Natural killer cell (primary cell): Measurements from ENCODE around the gene SRPK2. TPM values are rescaled to one million over a fixed set of nuclear protein-coding genes. Genes with fewer than 3 reads are reported as not detected.
"Not testable (repeated sequence)": the region's sequence is repeated elsewhere in the genome, so short reads cannot be mapped to it uniquely, and the experiment has no call there.

Experiments used
- ATAC-seq, 3 donors: fragments of 150-1000 bp in 2 of 3; fragments of 200-7000 bp in 1 of 3; cut with Tn5 transposase; 1 replicate in 1 of 3; 2 replicates in 2 of 3; pipeline ENCODE4 v1.10.0; 2021; ENCODE audit warnings: mild to moderate bottlenecking in 2 of 3, moderate library complexity in 2 of 3
- DNase-seq, 2 donors: peaks; one replicate each; pipeline versions ENCODE4 v3.0.0 to v3.0.0-alpha.2; 2013 to 2021; ENCODE audit warnings: mixed read lengths in 1 of 2
- H3K27ac ChIP-seq: one replicate; pipeline ENCODE4 v1.5.1; 2013; ENCODE audit warnings: mild to moderate bottlenecking, low read length
- H3K27me3 ChIP-seq: one replicate; pipeline ENCODE4 v1.6.1; 2013; ENCODE audit warnings: low read length; ENCODE audit not compliant: control insufficient read depth, insufficient read depth
- H3K36me3 ChIP-seq: one replicate; pipeline ENCODE4 v1.6.1; 2013; ENCODE audit warnings: low read length; ENCODE audit not compliant: control insufficient read depth, insufficient read depth
- H3K4me1 ChIP-seq: one replicate; pipeline ENCODE4 v1.6.1; 2013; ENCODE audit warnings: low read length; ENCODE audit not compliant: control insufficient read depth, insufficient read depth
- H3K4me3 ChIP-seq: one replicate; pipeline ENCODE4 v1.5.1; 2013; ENCODE audit warnings: low read length
- H3K9me3 ChIP-seq: one replicate; pipeline ENCODE4 v1.6.1; 2013; ENCODE audit warnings: low read length; ENCODE audit not compliant: control insufficient read depth, insufficient read depth
- H3K27ac Mint-ChIP-seq, 2 donors: one replicate each; pipeline ENCODE4 v1.8.0; 2022; ENCODE audit warnings: mild to moderate bottlenecking in 2 of 2, mixed read lengths in 2 of 2, moderate library complexity in 1 of 2
- H3K27me3 Mint-ChIP-seq, 2 donors: one replicate each; pipeline ENCODE4 v1.8.0; 2022; ENCODE audit warnings: low read depth in 2 of 2, mixed read lengths in 2 of 2
- H3K36me3 Mint-ChIP-seq: one replicate; pipeline ENCODE4 v1.8.0; 2022; ENCODE audit warnings: mixed read lengths
- H3K4me1 Mint-ChIP-seq, 2 donors: one replicate each; pipeline ENCODE4 v1.8.0; 2022; ENCODE audit warnings: mixed read lengths in 2 of 2
- H3K4me3 Mint-ChIP-seq: one replicate; pipeline ENCODE4 v1.8.0; 2022; ENCODE audit warnings: mild to moderate bottlenecking, moderate library complexity, mixed read lengths
- H3K9me3 Mint-ChIP-seq, 2 donors: one replicate each; pipeline ENCODE4 v1.8.0; 2022; ENCODE audit warnings: mixed read lengths in 2 of 2
- CTCF ChIP-seq: fragments of 200-600 bp; IDR thresholded peaks from one replicate; pipeline ENCODE4 v1.8.0; 2022; ENCODE audit warnings: antibody characterized with exemption
- WGBS: methylation state at CpG from one replicate; pipeline ENCODE4 v1.1.7; 2013; ENCODE audit warnings: missing lambda C conversion rate; ENCODE audit not compliant: insufficient coverage; 5-methylcytosine and 5-hydroxymethylcytosine counted together
- intact Hi-C: fragments of 100-400 bp; cut with micrococcal nuclease; formaldehyde crosslinking; loops from one replicate; pipeline ENCODE4 v1.14.2; 2022
- total RNA-seq, 4 donors: library from RNA; stranded (reverse); fragments of 120-200 nt in 1 of 4; gene quantifications; one replicate each; pipeline versions ENCODE4 v1.2.3 to v1.2.4, GENCODE V29; 2013 to 2022

SRPK2 gene
- total RNA-seq, 3 donors from 2014 or later (not counting 1 experiment from before 2014, with no cell fraction given) = 103 to 121 (median 108) TPM

- H3K4me3 Mint-ChIP-seq = no peak overlapping the region
- ATAC-seq = no peak
Observed at GRCh38 chr7:105365541-105366534, 22.9 kb downstream of the SRPK2 start.

GRCh38 chr7:105364684-105365083 lies 24.0 kb downstream of the SRPK2 start:
- Histone ChIP-seq H3K4me1 (peaks cover 2% of the 10 kb centered on the region), H3K9me3 (no peaks in the 10 kb centered on the region), H3K4me3 (no peak overlapping the region), H3K27me3 (no peaks in the 10 kb centered on the region), H3K27ac (no peak overlapping the region), H3K36me3 (no peaks in the 10 kb centered on the region)
- 95% methylated on average over 3 of the region's 3 CpGs for WGBS
- intact Hi-C loops = no loop called here
- H3K27me3 Mint-ChIP-seq = no peaks in the 10 kb centered on the region
- H3K36me3 Mint-ChIP-seq = no peaks in the 10 kb centered on the region
- no peak for TF ChIP-seq CTCF
- H3K27ac Mint-ChIP-seq = no peak overlapping the region
- peaks cover 46 to 70% of the 10 kb centered on the region in 2 donors for H3K4me1 Mint-ChIP-seq
- H3K9me3 Mint-ChIP-seq = no peaks in the 10 kb centered on the region
- ATAC-seq = no peak
- no peak for DNase-seq
- no peak overlapping the region for H3K4me3 Mint-ChIP-seq

More at GRCh38 chr7:105365541-105366534, 22.9 kb downstream of the SRPK2 start:
- Mint-ChIP-seq H3K27me3 (no peaks in the 10 kb centered on the region), H3K4me1 (peaks cover 40 to 64% of the 10 kb centered on the region in 2 donors), H3K9me3 (no peaks in the 10 kb centered on the region), H3K27ac (peak overlapping the region; percentile 17 to 65), H3K36me3 (no peaks in the 10 kb centered on the region)
- no peak for DNase-seq
- Histone ChIP-seq H3K4me3 (no peak overlapping the region), H3K4me1 (peaks cover 2% of the 10 kb centered on the region), H3K27me3 (no peaks in the 10 kb centered on the region), H3K36me3 (no peaks in the 10 kb centered on the region), H3K27ac (no peak overlapping the region), H3K9me3 (no peaks in the 10 kb centered on the region)
- no peak for TF ChIP-seq CTCF
- intact Hi-C loops = no loop called here
- 96% methylated on average over 24 of the region's 25 CpGs for WGBS

- H3K27ac ChIP-seq, DNase-seq, H3K9me3 ChIP-seq, intact Hi-C loops, H3K27me3 Mint-ChIP-seq, H3K36me3 Mint-ChIP-seq, H3K36me3 ChIP-seq, H3K4me3 ChIP-seq, H3K4me1 ChIP-seq, ATAC-seq, H3K4me3 Mint-ChIP-seq, H3K27me3 ChIP-seq, H3K9me3 Mint-ChIP-seq: not testable (repeated sequence)
- WGBS = 89% methylated on average over 5 of the region's 6 CpGs
- peaks cover 52 to 75% of the 10 kb centered on the region in 2 donors for H3K4me1 Mint-ChIP-seq
- H3K27ac Mint-ChIP-seq = peak overlapping the region; percentile 45 to 56
Observed at GRCh38 chr7:105363657-105364056, 25.1 kb downstream of the SRPK2 start.

GRCh38 chr7:105362685-105363084 lies 26.0 kb downstream of the SRPK2 start:
- H3K4me1 ChIP-seq, H3K4me3 ChIP-seq, H3K4me3 Mint-ChIP-seq, H3K36me3 ChIP-seq, ATAC-seq, H3K36me3 Mint-ChIP-seq, H3K9me3 ChIP-seq, H3K9me3 Mint-ChIP-seq, H3K27me3 Mint-ChIP-seq, DNase-seq, intact Hi-C loops, H3K27ac ChIP-seq, H3K27me3 ChIP-seq: not testable (repeated sequence)
- 100% methylated on average over 1 of the region's 5 CpGs for WGBS
- peaks cover 57 to 74% of the 10 kb centered on the region in 2 donors for H3K4me1 Mint-ChIP-seq
- H3K27ac Mint-ChIP-seq = peak overlapping the region in 1 of 2 donors; percentile 71

- ATAC-seq, H3K36me3 Mint-ChIP-seq, H3K4me1 ChIP-seq, H3K36me3 ChIP-seq, H3K27me3 ChIP-seq, H3K27me3 Mint-ChIP-seq, H3K27ac ChIP-seq, H3K9me3 Mint-ChIP-seq, H3K4me3 ChIP-seq, DNase-seq, intact Hi-C loops, H3K9me3 ChIP-seq: not testable (repeated sequence)
- Mint-ChIP-seq H3K4me3 (peak overlapping the region; percentile 47), H3K27ac (peak overlapping the region; percentile 71 to 78), H3K4me1 (peaks cover 56 to 68% of the 10 kb centered on the region in 2 donors)
- 66% methylated on average over 7 of the region's 8 CpGs for WGBS
Observed at GRCh38 chr7:105361995-105362394, 26.7 kb downstream of the SRPK2 start.

GRCh38 chr7:105360149-105360548 lies 28.6 kb downstream of the SRPK2 start:
- intact Hi-C loops, H3K4me3 ChIP-seq, ATAC-seq, H3K36me3 ChIP-seq, H3K27me3 ChIP-seq, H3K36me3 Mint-ChIP-seq, H3K4me3 Mint-ChIP-seq, H3K27me3 Mint-ChIP-seq, H3K9me3 ChIP-seq, DNase-seq, H3K27ac ChIP-seq, H3K9me3 Mint-ChIP-seq: not testable (repeated sequence)
- peaks cover 52 to 61% of the 10 kb centered on the region in 2 donors for H3K4me1 Mint-ChIP-seq
- peaks cover 12% of the 10 kb centered on the region for H3K4me1 ChIP-seq
- WGBS = 75% methylated on average over 1 of the region's 2 CpGs
- H3K27ac Mint-ChIP-seq = peak overlapping the region; percentile 1 to 78
